ENCODE results near the gene NUPR2.
"Not testable (repeated sequence)": the region's sequence is repeated elsewhere in the genome, so short reads cannot be mapped to it uniquely, and the experiment has no call there.

The NUPR2 gene

GRCh38 chr7:56115852-56116538 is at the start of gene NUPR2:
Gene NUPR2 (minus strand): TSS chr7:56116417. CDS start chr7:56116314, 103 bp downstream.
- DNase-seq, result no peak

- no peak for DNase-seq
These were observed 41.1 kb upstream of the NUPR2 start for GRCh38 chr7:56157238-56157790.

GRCh38 chr7:56131062-56131461 is 14.8 kb upstream of the NUPR2 start:
- not testable (repeated sequence) for DNase-seq

- no peak for DNase-seq
These were observed 11.2 kb upstream of the NUPR2 start for GRCh38 chr7:56127241-56127975.

- DNase-seq, result no peak
These were observed 9.6 kb upstream of the NUPR2 start for GRCh38 chr7:56125831-56126230.

GRCh38 chr7:56124981-56125380 is 8.8 kb upstream of the NUPR2 start:
- no peak for DNase-seq

GRCh38 chr7:56121440-56121839 is 5.2 kb upstream of the NUPR2 start:
- no peak for DNase-seq

GRCh38 chr7:56112244-56112643 is 4.0 kb downstream of the NUPR2 start:
- DNase-seq, result not testable (repeated sequence)

- DNase-seq, result no peak
These were observed 5.6 kb downstream of the NUPR2 start for GRCh38 chr7:56110611-56111010.

- no peak for DNase-seq
These were observed 8.3 kb downstream of the NUPR2 start for GRCh38 chr7:56107954-56108258.

GRCh38 chr7:56106108-56107073 is 9.8 kb downstream of the NUPR2 start, which contains the start of gene CHCHD2:
Gene CHCHD2 (minus strand): TSS chr7:56106476. CDS start chr7:56106413, 63 bp downstream.
- DNase-seq, result peak; percentile 94

- DNase-seq, result peak; percentile 5
These were observed 10.7 kb downstream of the NUPR2 start for GRCh38 chr7:56105508-56105907.

- DNase-seq, result not testable (repeated sequence)
These were observed 12.1 kb downstream of the NUPR2 start for GRCh38 chr7:56104138-56104537.

- DNase-seq, result no peak
These were observed 16.6 kb downstream of the NUPR2 start for GRCh38 chr7:56099653-56100052.

GRCh38 chr7:56098187-56099008 is 17.8 kb downstream of the NUPR2 start:
- not testable (repeated sequence) for DNase-seq

GRCh38 chr7:56097700-56098099 is 18.5 kb downstream of the NUPR2 start:
- no peak for DNase-seq

GRCh38 chr7:56092789-56093531 is 23.3 kb downstream of the NUPR2 start, which contains the start of gene PHKG1:
Gene PHKG1 (minus strand): TSS chr7:56092952. CDS start chr7:56088941, 4,011 bp downstream.
- no peak for DNase-seq

GRCh38 chr7:56092388-56092787 is 23.8 kb downstream of the NUPR2 start:
- not testable (repeated sequence) for DNase-seq

GRCh38 chr7:56091591-56091990 is 24.6 kb downstream of the NUPR2 start:
- no peak for DNase-seq

- no peak for DNase-seq
These were observed 28.8 kb downstream of the NUPR2 start for GRCh38 chr7:56087445-56087844.

- no peak for DNase-seq
These were observed 29.5 kb downstream of the NUPR2 start for GRCh38 chr7:56086761-56087160.
